ENCODE data around the gene ITIH2.
A peak's percentile ranks its signal among the peaks of the same experiment; 100 is the strongest.

ITIH2 gene

GRCh38 chr10:7789390-7789789, 86.3 kb downstream of the ITIH2 start:
- Histone ChIP-seq H3K4me1 (ENCODE audit: low read length) (peaks cover 20% of the 10 kb centered on the region), H3K79me2 (ENCODE audit: low read length) (peaks cover 98% of the 10 kb centered on the region), H3K4me2 (ENCODE audit: low read length) (peak overlapping the region; percentile 85), H3K27ac (ENCODE audit: low read length) (no peak overlapping the region), H2AFZ (ENCODE audit: low read depth, low read length) (no peak overlapping the region), H3K36me3 (replicated peaks; ENCODE audit: low read depth, low read length) (no peaks in the 10 kb centered on the region), H3K4me3 (ENCODE audit: low read length) (peak overlapping the region; percentile 99), H4K20me1 (ENCODE audit: insufficient read depth, low read length) (peaks cover 43% of the 10 kb centered on the region), H3K27me3 (ENCODE audit: low read depth, low read length) (no peaks in the 10 kb centered on the region), H3K9ac (ENCODE audit: low read length) (peak overlapping the region; percentile 86), H3K9me3 (ENCODE audit: insufficient read depth, low read length) (no peaks in the 10 kb centered on the region)
- TF ChIP-seq EZH2phosphoT487 (IDR thresholded peaks at IDR 0.05; ENCODE audit: low read depth), result no peak
- TF ChIP-seq CTCF (IDR thresholded peaks at IDR 0.05; ENCODE audit: low read depth, low read length), result no peak

GRCh38 chr10:7792541-7792940, 89.4 kb downstream of the ITIH2 start:
- no peak overlapping the region for H3K4me2 ChIP-seq (ENCODE audit: low read length)
- no peaks in the 10 kb centered on the region for H3K9me3 ChIP-seq (ENCODE audit: insufficient read depth, low read length)
- H3K36me3 ChIP-seq (replicated peaks; ENCODE audit: low read depth, low read length), result peaks cover 2% of the 10 kb centered on the region
- no peaks in the 10 kb centered on the region for H3K27me3 ChIP-seq (ENCODE audit: low read depth, low read length)
- no peak overlapping the region for H2AFZ ChIP-seq (ENCODE audit: low read depth, low read length)
- no peak overlapping the region for H3K4me3 ChIP-seq (ENCODE audit: low read length)
- no peak overlapping the region for H3K9ac ChIP-seq (ENCODE audit: low read length)
- H3K4me1 ChIP-seq (ENCODE audit: low read length), result peaks cover 10% of the 10 kb centered on the region
- H3K79me2 ChIP-seq (ENCODE audit: low read length), result peaks cover 88% of the 10 kb centered on the region
- no peak overlapping the region for H3K27ac ChIP-seq (ENCODE audit: low read length)
- TF ChIP-seq EZH2phosphoT487 (IDR thresholded peaks at IDR 0.05; ENCODE audit: low read depth) (no peak), CTCF (IDR thresholded peaks at IDR 0.05; ENCODE audit: low read depth, low read length) (no peak)
- peaks cover 52% of the 10 kb centered on the region for H4K20me1 ChIP-seq (ENCODE audit: insufficient read depth, low read length)

- Histone ChIP-seq H3K4me1 (ENCODE audit: low read length) (peaks cover 6% of the 10 kb centered on the region), H3K79me2 (ENCODE audit: low read length) (peaks cover 70% of the 10 kb centered on the region), H3K9me3 (ENCODE audit: insufficient read depth, low read length) (no peaks in the 10 kb centered on the region), H3K4me3 (ENCODE audit: low read length) (no peak overlapping the region), H2AFZ (ENCODE audit: low read depth, low read length) (no peak overlapping the region), H3K36me3 (replicated peaks; ENCODE audit: low read depth, low read length) (peaks cover 8% of the 10 kb centered on the region), H3K4me2 (ENCODE audit: low read length) (no peak overlapping the region), H4K20me1 (ENCODE audit: insufficient read depth, low read length) (peaks cover 43% of the 10 kb centered on the region), H3K27ac (ENCODE audit: low read length) (no peak overlapping the region), H3K9ac (ENCODE audit: low read length) (no peak overlapping the region), H3K27me3 (ENCODE audit: low read depth, low read length) (no peaks in the 10 kb centered on the region)
- TF ChIP-seq EZH2phosphoT487 (IDR thresholded peaks at IDR 0.05; ENCODE audit: low read depth) (no peak), CTCF (IDR thresholded peaks at IDR 0.05; ENCODE audit: low read depth, low read length) (no peak)
Measured at GRCh38 chr10:7794251-7795026, 91.3 kb downstream of the ITIH2 start.

- Histone ChIP-seq H3K27me3 (ENCODE audit: low read depth, low read length) (no peaks in the 10 kb centered on the region), H2AFZ (ENCODE audit: low read depth, low read length) (no peak overlapping the region), H3K9ac (ENCODE audit: low read length) (no peak overlapping the region), H3K4me2 (ENCODE audit: low read length) (no peak overlapping the region), H3K4me3 (ENCODE audit: low read length) (no peak overlapping the region), H3K9me3 (ENCODE audit: insufficient read depth, low read length) (no peaks in the 10 kb centered on the region), H3K36me3 (replicated peaks; ENCODE audit: low read depth, low read length) (peaks cover 14% of the 10 kb centered on the region), H3K79me2 (ENCODE audit: low read length) (peaks cover 58% of the 10 kb centered on the region), H4K20me1 (ENCODE audit: insufficient read depth, low read length) (peaks cover 33% of the 10 kb centered on the region), H3K27ac (ENCODE audit: low read length) (no peak overlapping the region), H3K4me1 (ENCODE audit: low read length) (no peaks in the 10 kb centered on the region)
- TF ChIP-seq EZH2phosphoT487 (IDR thresholded peaks at IDR 0.05; ENCODE audit: low read depth) (no peak), CTCF (IDR thresholded peaks at IDR 0.05; ENCODE audit: low read depth, low read length) (no peak)
Measured at GRCh38 chr10:7795605-7796004, 92.5 kb downstream of the ITIH2 start.
